BE2C (cell line): ENCODE results near the gene SYNPO2.
A peak's percentile ranks its signal among the peaks of the same experiment; 100 is the strongest.

Experiments
- DNase-seq: peaks from one replicate; pipeline ENCODE4 v3.0.0-alpha.2; 2020
- H3K27me3 ChIP-seq: fragments of 250-450 bp; sonication (Bioruptor Pico); 2 replicates; pipeline ENCODE4 v1.5.1; 2020; ENCODE audit warnings: mild to moderate bottlenecking
- H3K36me3 ChIP-seq: fragments of 250-450 bp; sonication (Bioruptor Pico); 2 replicates; pipeline ENCODE4 v1.5.1; 2020; ENCODE audit warnings: mild to moderate bottlenecking
- H3K4me1 ChIP-seq: fragments of 250-450 bp; sonication (Bioruptor Pico); 2 replicates; pipeline ENCODE4 v1.5.1; 2020
- H3K4me3 ChIP-seq: 2 replicates; pipeline ENCODE4 v1.5.1; 2011; ENCODE audit warnings: low read depth, low read length
- H3K9me3 ChIP-seq: fragments of 250-450 bp; sonication (Bioruptor Pico); 2 replicates; pipeline ENCODE4 v1.5.1; 2020
- TF ChIP-seq, protein P1 (sequence below): IDR thresholded peaks from 2 replicates; pipeline ENCODE4 v1.5.1; 2012; ENCODE audit warnings: mild to moderate bottlenecking, low read depth, low read length

Gene SYNPO2

DNA sequence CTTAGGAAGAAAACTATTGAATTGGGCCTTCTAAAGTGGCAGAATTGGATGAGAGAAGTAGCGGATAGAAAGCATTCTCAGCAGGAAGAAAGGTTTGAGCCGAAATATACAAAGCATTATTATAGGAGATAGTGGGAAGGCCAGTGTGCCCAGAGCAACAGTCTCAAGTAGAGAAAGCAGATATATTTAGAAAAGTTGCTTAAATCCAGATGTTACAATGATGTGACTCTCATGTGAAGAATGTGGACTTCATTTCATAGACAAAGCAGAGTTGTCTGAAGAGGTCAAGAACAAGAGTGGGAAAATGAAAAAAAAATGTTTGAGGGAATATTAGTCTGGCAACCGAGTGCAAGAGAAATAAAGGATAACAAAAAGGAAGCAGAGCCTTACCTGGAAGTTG lies 66.9 kb downstream of the SYNPO2 start:
- TF ChIP-seq, protein P1, sequence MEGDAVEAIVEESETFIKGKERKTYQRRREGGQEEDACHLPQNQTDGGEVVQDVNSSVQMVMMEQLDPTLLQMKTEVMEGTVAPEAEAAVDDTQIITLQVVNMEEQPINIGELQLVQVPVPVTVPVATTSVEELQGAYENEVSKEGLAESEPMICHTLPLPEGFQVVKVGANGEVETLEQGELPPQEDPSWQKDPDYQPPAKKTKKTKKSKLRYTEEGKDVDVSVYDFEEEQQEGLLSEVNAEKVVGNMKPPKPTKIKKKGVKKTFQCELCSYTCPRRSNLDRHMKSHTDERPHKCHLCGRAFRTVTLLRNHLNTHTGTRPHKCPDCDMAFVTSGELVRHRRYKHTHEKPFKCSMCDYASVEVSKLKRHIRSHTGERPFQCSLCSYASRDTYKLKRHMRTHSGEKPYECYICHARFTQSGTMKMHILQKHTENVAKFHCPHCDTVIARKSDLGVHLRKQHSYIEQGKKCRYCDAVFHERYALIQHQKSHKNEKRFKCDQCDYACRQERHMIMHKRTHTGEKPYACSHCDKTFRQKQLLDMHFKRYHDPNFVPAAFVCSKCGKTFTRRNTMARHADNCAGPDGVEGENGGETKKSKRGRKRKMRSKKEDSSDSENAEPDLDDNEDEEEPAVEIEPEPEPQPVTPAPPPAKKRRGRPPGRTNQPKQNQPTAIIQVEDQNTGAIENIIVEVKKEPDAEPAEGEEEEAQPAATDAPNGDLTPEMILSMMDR, result no peak
- Histone ChIP-seq H3K4me1 (peaks cover 67% of the 10 kb centered on the region), H3K36me3 (peaks cover 55% of the 10 kb centered on the region), H3K9me3 (no peaks in the 10 kb centered on the region), H3K4me3 (no peak overlapping the region), H3K27me3 (no peaks in the 10 kb centered on the region)
- no peak for DNase-seq

DNA sequence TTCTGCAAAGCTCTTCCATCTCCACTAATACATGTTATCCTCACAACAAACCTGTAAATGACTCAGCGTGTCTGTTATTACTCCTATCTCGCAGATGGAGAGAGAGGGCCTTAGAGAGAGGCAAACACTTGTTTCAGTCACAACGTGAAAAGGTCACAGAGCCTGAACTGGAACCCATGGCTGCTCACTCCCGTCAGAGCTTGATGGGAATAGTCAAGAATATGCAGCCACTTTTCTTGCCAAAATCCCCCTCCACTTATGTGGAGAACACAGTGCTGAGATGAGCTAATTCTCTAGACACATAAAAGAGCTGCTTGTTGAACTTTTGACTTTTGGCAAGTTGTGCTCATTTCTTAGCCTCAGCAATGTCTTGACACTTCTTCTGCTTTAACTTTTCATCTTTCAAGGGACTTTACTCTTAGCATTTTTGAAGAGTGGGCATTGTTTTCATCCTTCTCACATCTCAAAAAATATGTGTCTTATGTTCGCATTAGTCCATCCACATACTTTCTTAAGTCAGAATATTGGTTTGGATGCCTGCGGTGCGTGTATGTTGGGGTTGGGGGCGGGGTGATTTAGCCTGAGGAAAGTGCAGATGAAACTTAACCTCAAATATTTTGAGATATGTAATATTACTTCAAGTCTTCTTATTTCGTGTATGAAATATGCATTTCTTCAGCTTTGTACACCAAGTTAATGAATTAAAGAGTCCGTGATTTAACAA lies 69.2 kb downstream of the SYNPO2 start:
- H3K27me3 ChIP-seq, result no peaks in the 10 kb centered on the region
- no peaks in the 10 kb centered on the region for H3K9me3 ChIP-seq
- H3K4me3 ChIP-seq, result no peak overlapping the region
- peaks cover 67% of the 10 kb centered on the region for H3K4me1 ChIP-seq
- TF ChIP-seq, protein P1, result no peak
- H3K36me3 ChIP-seq, result peaks cover 72% of the 10 kb centered on the region
- no peak for DNase-seq

DNA sequence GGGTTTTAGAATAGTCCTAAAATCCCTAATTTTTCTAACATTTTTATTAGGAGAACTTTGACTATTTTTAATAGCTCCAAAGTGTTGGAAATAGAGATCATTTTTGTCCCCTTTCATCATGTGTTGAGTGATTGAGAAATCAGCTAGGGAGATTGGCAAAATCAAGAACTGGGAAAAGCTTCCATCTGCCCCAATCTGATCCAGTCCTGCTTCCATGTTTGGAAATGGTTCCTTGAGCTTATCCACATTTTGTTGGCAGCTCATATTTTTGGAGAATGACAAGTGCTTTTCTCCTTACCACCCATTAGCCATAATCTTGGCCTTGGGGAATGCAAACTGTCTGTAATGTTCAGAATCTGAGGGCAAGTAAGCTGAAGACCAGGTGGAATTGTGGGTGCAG lies 73.9 kb downstream of the SYNPO2 start:
- H3K27me3 ChIP-seq, result no peaks in the 10 kb centered on the region
- TF ChIP-seq, protein P1, result no peak
- H3K4me3 ChIP-seq, result no peak overlapping the region
- peaks cover 81% of the 10 kb centered on the region for H3K36me3 ChIP-seq
- no peaks in the 10 kb centered on the region for H3K9me3 ChIP-seq
- no peak for DNase-seq
- H3K4me1 ChIP-seq, result peaks cover 73% of the 10 kb centered on the region

DNA sequence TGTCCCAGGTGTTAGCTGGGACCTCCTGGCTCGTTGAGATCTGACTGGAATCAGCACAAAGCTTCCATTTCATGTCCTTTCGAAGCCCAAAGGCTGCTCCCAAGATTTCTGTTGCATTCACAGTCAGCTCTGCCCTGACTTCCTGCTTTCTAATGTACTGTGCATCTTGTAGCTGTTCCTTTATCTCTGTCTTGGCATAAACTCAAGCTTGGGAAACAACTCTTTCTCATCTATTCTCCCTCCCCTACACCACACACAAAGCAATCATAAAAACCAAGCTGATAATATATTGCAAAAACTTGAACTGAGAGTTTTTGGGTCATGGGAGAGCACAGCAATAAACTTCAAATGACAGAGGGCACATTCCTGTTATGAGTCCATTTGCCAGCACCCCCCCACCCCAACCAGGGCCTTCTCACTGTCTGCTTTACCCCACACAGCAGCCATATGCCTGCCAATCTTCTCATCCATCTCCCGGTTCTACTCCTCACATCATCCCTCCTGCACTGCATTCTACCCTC lies 76.3 kb downstream of the SYNPO2 start:
- Histone ChIP-seq H3K4me3 (no peak overlapping the region), H3K36me3 (peaks cover 56% of the 10 kb centered on the region), H3K4me1 (peaks cover 67% of the 10 kb centered on the region), H3K27me3 (no peaks in the 10 kb centered on the region), H3K9me3 (no peaks in the 10 kb centered on the region)
- DNase-seq, result no peak
- TF ChIP-seq, protein P1, result no peak

DNA sequence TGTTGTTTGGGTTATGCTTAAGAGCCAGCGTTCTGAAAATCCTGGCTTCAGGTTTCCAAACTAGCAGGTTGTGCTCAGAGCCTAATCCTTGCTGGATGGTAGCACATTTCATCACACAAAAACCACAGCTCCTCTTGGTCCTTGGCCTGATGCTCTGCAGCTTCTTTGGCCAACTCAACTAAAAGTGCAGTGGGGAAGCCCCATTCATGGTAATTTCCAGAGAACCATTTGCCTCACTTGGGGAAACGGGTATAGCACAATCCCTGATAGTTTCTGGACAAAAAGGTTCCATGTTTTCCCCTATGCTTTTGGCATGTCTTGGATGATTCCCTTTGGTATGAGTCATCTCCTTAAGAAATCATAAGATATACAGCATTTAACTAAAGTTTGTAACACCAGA lies 78.7 kb downstream of the SYNPO2 start:
- H3K4me1 ChIP-seq, result peaks cover 73% of the 10 kb centered on the region
- H3K9me3 ChIP-seq, result no peaks in the 10 kb centered on the region
- DNase-seq, result no peak
- H3K36me3 ChIP-seq, result peaks cover 36% of the 10 kb centered on the region
- H3K27me3 ChIP-seq, result no peaks in the 10 kb centered on the region
- TF ChIP-seq, protein P1, result no peak
- H3K4me3 ChIP-seq, result no peak overlapping the region

DNA sequence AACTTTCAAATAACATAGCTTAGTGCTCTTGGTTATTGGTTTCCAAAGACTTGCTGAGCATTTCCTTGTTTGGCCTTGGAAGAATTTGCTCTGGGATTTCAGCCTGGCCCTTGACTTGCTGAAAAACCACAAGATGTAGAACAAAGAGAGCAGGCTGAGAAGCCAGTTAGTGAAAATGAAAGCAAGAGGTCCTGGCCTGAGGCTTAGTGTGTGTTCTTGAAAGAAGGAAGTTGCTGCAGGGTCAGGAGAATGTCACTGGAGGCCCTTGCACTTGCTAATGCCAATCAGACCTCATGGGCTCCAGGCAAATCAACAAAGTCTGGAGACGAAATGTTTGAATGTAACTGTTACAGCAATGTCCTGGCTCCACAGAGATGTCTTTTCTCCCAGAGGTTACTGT lies 79.4 kb downstream of the SYNPO2 start:
- peak; percentile 23 for DNase-seq
- Histone ChIP-seq H3K9me3 (no peaks in the 10 kb centered on the region), H3K36me3 (peaks cover 31% of the 10 kb centered on the region), H3K4me3 (0 out of 2 replicates have a peak overlapping the region, but pooled peaks have one; percentile 9), H3K27me3 (no peaks in the 10 kb centered on the region), H3K4me1 (peaks cover 68% of the 10 kb centered on the region)
- TF ChIP-seq, protein P1, result no peak
